Neural progenitor cell (in vitro differentiated cells): ENCODE data around the gene PGAP3. TPM values are rescaled to one million over a fixed set of nuclear protein-coding genes. Genes with fewer than 3 reads are reported as not detected.
A peak's percentile ranks its signal among the peaks of the same experiment; 100 is the strongest.

Source experiments
- DNase-seq: peaks from one replicate; pipeline ENCODE4 v3.0.0-alpha.2; 2016; ENCODE audit warnings: low spot score
- H2AFZ ChIP-seq: fragments of 200-600 bp; sonication (generic); replicated peaks from 2 replicates; pipeline ENCODE4 v1.6.1; 2016; ENCODE audit warnings: antibody characterized with exemption
- H3F3A ChIP-seq: fragments of 200-600 bp; sonication (generic); 2 replicates; pipeline ENCODE4 v1.6.1; 2016; ENCODE audit warnings: antibody characterized with exemption, low read depth
- H3K27ac ChIP-seq: fragments of 200-600 bp; sonication (generic); 2 replicates; pipeline ENCODE4 v1.5.1; 2016; ENCODE audit warnings: mild to moderate bottlenecking
- H3K27me3 ChIP-seq: fragments of 200-600 bp; sonication (generic); 2 replicates; pipeline ENCODE4 v1.6.1; 2016; ENCODE audit warnings: mild to moderate bottlenecking, moderate library complexity
- H3K36me3 ChIP-seq: fragments of 200-600 bp; sonication (generic); 2 replicates; pipeline ENCODE4 v1.5.1; 2016
- H3K4me1 ChIP-seq: fragments of 200-600 bp; sonication (generic); 2 replicates; pipeline ENCODE4 v1.6.1; 2016; ENCODE audit warnings: mixed run types
- H3K4me2 ChIP-seq: fragments of 200-600 bp; sonication (generic); 2 replicates; pipeline ENCODE4 v1.6.1; 2016
- H3K4me3 ChIP-seq: fragments of 200-600 bp; sonication (generic); 2 replicates; pipeline ENCODE4 v1.5.1; 2016
- H3K79me2 ChIP-seq: fragments of 200-600 bp; sonication (generic); 2 replicates; pipeline ENCODE4 v1.6.1; 2016; ENCODE audit warnings: low read depth
- H3K9ac ChIP-seq: fragments of 200-600 bp; sonication (generic); 2 replicates; pipeline ENCODE4 v1.6.1; 2016
- H3K9me3 ChIP-seq: fragments of 200-600 bp; sonication (generic); 2 replicates; pipeline ENCODE4 v1.5.1; 2016; ENCODE audit warnings: low read depth
- H4K20me1 ChIP-seq: fragments of 200-600 bp; sonication (generic); 2 replicates; pipeline ENCODE4 v1.6.1; 2016; ENCODE audit warnings: low read depth
- H3K27ac Mint-ChIP-seq: 3 replicates; pipeline ENCODE4 v1.8.0; 2021; ENCODE audit warnings: mixed read lengths
- H3K27me3 Mint-ChIP-seq: 2 replicates; pipeline ENCODE4 v1.8.0; 2022; ENCODE audit warnings: low read depth, mild to moderate bottlenecking, inconsistent platforms, moderate library complexity, mixed read lengths; ENCODE audit not compliant: insufficient read depth
- H3K36me3 Mint-ChIP-seq: 3 replicates; pipeline ENCODE4 v1.8.0; 2021; ENCODE audit warnings: mixed read lengths
- H3K4me1 Mint-ChIP-seq: 3 replicates; pipeline ENCODE4 v1.8.0; 2021; ENCODE audit warnings: mixed read lengths
- H3K4me3 Mint-ChIP-seq: 3 replicates; pipeline ENCODE4 v1.8.0; 2021; ENCODE audit warnings: mild to moderate bottlenecking, moderate library complexity, mixed read lengths
- H3K9me3 Mint-ChIP-seq: 3 replicates; pipeline ENCODE4 v1.8.0; 2020; ENCODE audit warnings: mixed read lengths
- EZH2 ChIP-seq: fragments of 200-600 bp; sonication (generic); IDR thresholded peaks from 2 replicates; pipeline ENCODE4 v1.6.1; 2017; ENCODE audit warnings: antibody characterized with exemption, mild to moderate bottlenecking, moderate library complexity
- EZH2phosphoT487 ChIP-seq: fragments of 200-600 bp; sonication (generic); IDR thresholded peaks from 2 replicates; pipeline ENCODE4 v1.6.1; 2017; ENCODE audit warnings: antibody characterized with exemption
- total RNA-seq: library from RNA; depleted of rRNA; stranded (reverse); fragments of >200 nt; gene quantifications from 2 replicates; pipeline ENCODE4 v1.2.3, GENCODE V29; 2015; ENCODE audit warnings: low replicate concordance
- TF ChIP-seq, protein P1 (sequence below): fragments of 200-600 bp; sonication (generic); IDR thresholded peaks from 2 replicates; pipeline ENCODE4 v1.5.1; 2017; ENCODE audit warnings: antibody characterized with exemption, mild to moderate bottlenecking

PGAP3 gene
- total RNA-seq, 1 donor from 2014 or later: 6.6 TPM

- peaks cover 2% of the 10 kb centered on the region for H3K27me3 Mint-ChIP-seq
- TF ChIP-seq EZH2phosphoT487 (no peak), EZH2 (no peak)
- TF ChIP-seq, protein P1, sequence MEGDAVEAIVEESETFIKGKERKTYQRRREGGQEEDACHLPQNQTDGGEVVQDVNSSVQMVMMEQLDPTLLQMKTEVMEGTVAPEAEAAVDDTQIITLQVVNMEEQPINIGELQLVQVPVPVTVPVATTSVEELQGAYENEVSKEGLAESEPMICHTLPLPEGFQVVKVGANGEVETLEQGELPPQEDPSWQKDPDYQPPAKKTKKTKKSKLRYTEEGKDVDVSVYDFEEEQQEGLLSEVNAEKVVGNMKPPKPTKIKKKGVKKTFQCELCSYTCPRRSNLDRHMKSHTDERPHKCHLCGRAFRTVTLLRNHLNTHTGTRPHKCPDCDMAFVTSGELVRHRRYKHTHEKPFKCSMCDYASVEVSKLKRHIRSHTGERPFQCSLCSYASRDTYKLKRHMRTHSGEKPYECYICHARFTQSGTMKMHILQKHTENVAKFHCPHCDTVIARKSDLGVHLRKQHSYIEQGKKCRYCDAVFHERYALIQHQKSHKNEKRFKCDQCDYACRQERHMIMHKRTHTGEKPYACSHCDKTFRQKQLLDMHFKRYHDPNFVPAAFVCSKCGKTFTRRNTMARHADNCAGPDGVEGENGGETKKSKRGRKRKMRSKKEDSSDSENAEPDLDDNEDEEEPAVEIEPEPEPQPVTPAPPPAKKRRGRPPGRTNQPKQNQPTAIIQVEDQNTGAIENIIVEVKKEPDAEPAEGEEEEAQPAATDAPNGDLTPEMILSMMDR: no peak
- no peak overlapping the region for H3K4me3 Mint-ChIP-seq
- Histone ChIP-seq H3K27ac (no peak overlapping the region), H3K9me3 (no peaks in the 10 kb centered on the region), H3K79me2 (no peaks in the 10 kb centered on the region), H3F3A (no peaks in the 10 kb centered on the region), H2AFZ (no peak overlapping the region), H4K20me1 (no peaks in the 10 kb centered on the region), H3K27me3 (no peaks in the 10 kb centered on the region), H3K36me3 (no peaks in the 10 kb centered on the region), H3K4me1 (no peaks in the 10 kb centered on the region), H3K4me2 (no peak overlapping the region), H3K9ac (no peak overlapping the region), H3K4me3 (no peak overlapping the region)
- no peaks in the 10 kb centered on the region for H3K9me3 Mint-ChIP-seq
- DNase-seq: no peak
- H3K36me3 Mint-ChIP-seq: no peaks in the 10 kb centered on the region
- peak overlapping the region; percentile 69 for H3K27ac Mint-ChIP-seq
- peaks cover 2% of the 10 kb centered on the region for H3K4me1 Mint-ChIP-seq
Measured at GRCh38 chr17:39679521-39680192, 8.2 kb downstream of the PGAP3 start.

DNA sequence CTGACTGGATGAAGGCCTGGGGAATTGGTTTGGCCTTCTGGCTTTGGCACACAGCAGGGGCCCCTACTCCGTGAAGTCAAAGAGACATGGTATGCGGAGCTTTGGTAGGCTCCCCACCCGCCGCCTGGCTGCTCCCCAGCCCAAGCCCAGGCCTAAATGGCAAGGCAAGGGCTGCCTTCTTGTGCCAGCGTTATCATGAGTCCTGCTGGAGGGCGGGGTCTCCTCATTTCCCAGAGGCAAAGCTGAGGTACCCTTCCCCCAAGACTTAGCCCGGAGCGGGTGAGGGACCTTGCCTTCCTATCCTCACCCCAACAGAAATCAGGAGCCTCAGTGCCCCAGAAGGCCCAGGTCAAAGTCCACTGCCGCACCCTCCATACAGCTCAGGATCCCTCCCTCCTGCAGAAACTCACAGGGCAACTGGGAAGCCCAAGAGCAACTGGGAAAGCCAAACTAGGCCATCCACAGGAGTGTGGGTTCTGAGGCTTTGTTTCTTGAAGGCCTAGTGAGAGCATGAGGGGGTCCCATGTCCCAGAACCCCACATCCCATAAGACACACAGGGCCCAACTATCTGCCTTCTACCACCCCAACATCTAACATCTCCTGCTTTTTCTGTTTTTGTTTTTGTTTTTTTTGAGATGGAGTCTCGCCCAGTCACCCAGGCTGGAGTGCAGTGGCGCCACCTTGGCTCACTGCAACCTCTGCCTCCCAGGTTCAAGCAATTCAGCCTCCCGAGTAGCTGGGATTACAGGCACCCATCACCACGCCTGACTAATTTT is 9.3 kb downstream of the PGAP3 start:
- Histone ChIP-seq H3K4me1 (no peaks in the 10 kb centered on the region), H3F3A (no peaks in the 10 kb centered on the region), H3K79me2 (no peaks in the 10 kb centered on the region), H3K9ac (no peak overlapping the region), H3K27ac (no peak overlapping the region), H4K20me1 (no peaks in the 10 kb centered on the region), H3K9me3 (no peaks in the 10 kb centered on the region), H3K4me2 (no peak overlapping the region), H3K27me3 (no peaks in the 10 kb centered on the region), H3K4me3 (no peak overlapping the region), H2AFZ (no peak overlapping the region), H3K36me3 (no peaks in the 10 kb centered on the region)
- Mint-ChIP-seq H3K27ac (no peak overlapping the region), H3K4me1 (peaks cover 2% of the 10 kb centered on the region), H3K4me3 (no peak overlapping the region), H3K9me3 (no peaks in the 10 kb centered on the region), H3K36me3 (no peaks in the 10 kb centered on the region), H3K27me3 (peaks cover 2% of the 10 kb centered on the region)
- DNase-seq: no peak
- TF ChIP-seq EZH2 (no peak), EZH2phosphoT487 (no peak)
- TF ChIP-seq, protein P1: peak; percentile 5

- no peak overlapping the region for H2AFZ ChIP-seq
- H3K4me2 ChIP-seq: no peak overlapping the region
- no peak overlapping the region for H3K9ac ChIP-seq
- no peak overlapping the region for H3K4me3 Mint-ChIP-seq
- no peak overlapping the region for H3K27ac ChIP-seq
- H3K27me3 ChIP-seq: no peaks in the 10 kb centered on the region
- no peaks in the 10 kb centered on the region for H3K9me3 Mint-ChIP-seq
- peaks cover 4% of the 10 kb centered on the region for H3K27me3 Mint-ChIP-seq
- no peaks in the 10 kb centered on the region for H4K20me1 ChIP-seq
- no peaks in the 10 kb centered on the region for H3K36me3 ChIP-seq
- DNase-seq: no peak
- H3K9me3 ChIP-seq: no peaks in the 10 kb centered on the region
- H3K27ac Mint-ChIP-seq: no peak overlapping the region
- no peak overlapping the region for H3K4me3 ChIP-seq
- no peaks in the 10 kb centered on the region for H3F3A ChIP-seq
- no peaks in the 10 kb centered on the region for H3K79me2 ChIP-seq
- peaks cover 2% of the 10 kb centered on the region for H3K4me1 Mint-ChIP-seq
- TF ChIP-seq EZH2 (no peak), EZH2phosphoT487 (no peak)
- TF ChIP-seq, protein P1: no peak
- no peaks in the 10 kb centered on the region for H3K36me3 Mint-ChIP-seq
- no peaks in the 10 kb centered on the region for H3K4me1 ChIP-seq
Measured at GRCh38 chr17:39677542-39678339, 10.1 kb downstream of the PGAP3 start.
